Measurements from ENCODE around the gene AUH. TPM values are rescaled to one million over a fixed set of nuclear protein-coding genes. Genes with fewer than 3 reads are reported as not detected.

AUH gene
- polyA plus RNA-seq, 1 donor = 41.5 TPM

DNA sequence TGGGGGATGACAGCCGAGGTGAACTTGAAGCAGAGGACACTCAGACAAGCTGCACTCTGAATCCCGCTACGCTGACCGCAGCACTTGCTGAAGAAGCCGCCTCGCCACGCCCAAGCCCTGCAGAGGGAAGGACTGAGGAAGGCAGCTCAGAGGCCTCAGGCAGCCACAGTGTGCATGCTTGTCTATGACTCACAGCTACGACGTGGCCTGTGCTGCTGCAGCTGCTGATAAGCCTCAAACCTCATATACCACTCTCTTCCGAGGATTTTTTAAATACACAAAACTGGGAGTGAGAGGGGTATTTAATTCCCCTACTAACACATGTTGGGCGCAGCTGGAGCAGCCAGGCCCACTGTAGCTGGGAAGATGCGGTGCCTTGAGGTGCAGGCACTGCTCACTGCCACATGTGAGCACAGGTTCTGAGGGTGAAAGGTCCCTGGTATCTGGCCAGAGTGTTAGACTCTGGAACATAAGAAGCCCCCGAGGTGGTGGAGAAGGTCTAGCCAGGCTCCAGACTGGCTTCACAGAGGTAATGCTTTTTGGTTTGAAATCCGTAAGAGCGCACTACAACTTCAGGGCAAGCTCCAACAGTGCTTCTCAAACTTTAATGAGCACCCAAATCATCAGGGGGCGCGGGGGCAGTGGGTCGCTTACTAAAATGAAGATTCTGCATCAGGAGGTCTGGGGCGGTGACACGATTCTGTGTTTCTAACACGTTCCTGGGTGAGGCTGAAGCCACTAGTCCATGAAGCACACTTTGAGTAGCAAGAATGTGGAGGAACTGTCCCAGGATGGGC is 196.8 kb downstream of the AUH start:
- no peak for DNase-seq

Other genes with a start within 250 kb of the AUH start
- 32.8 TPM for gene NFIL3, start 61.9 kb upstream of the AUH start, polyA plus RNA-seq (ENCODE audit: insufficient read length)

Measured in left kidney (tissue), 2 donors.